Tibial nerve (tissue), 4 donors: ENCODE measurements around the gene CD300LD. TPM values are rescaled to one million over a fixed set of nuclear protein-coding genes. Genes with fewer than 3 reads are reported as not detected.
"Not testable (repeated sequence)": the region's sequence is repeated elsewhere in the genome, so short reads cannot be mapped to it uniquely, and the experiment has no call there.

Source experiments
- DNase-seq, 2 donors: peaks; one replicate each; pipeline ENCODE4 v3.0.0-alpha.2; 2019; ENCODE audit warnings: low spot score in 2 of 2
- H3K27ac ChIP-seq, 4 donors: fragments of 200-600 bp; sonication (generic) in 3 of 4; one replicate each; pipeline ENCODE4 v1.5.1; 2017 to 2019; ENCODE audit warnings: mild to moderate bottlenecking in 1 of 4
- H3K27me3 ChIP-seq, 2 donors: fragments of 200-600 bp; sonication (generic) in 1 of 2; one replicate each; pipeline versions ENCODE4 v1.5.1 to v1.6.0; 2017 to 2019
- H3K36me3 ChIP-seq, 3 donors: fragments of 200-600 bp; sonication (generic); one replicate each; pipeline ENCODE4 v1.5.1; 2018 to 2019
- H3K4me1 ChIP-seq, 4 donors: fragments of 200-600 bp; sonication (generic) in 3 of 4; one replicate each; pipeline ENCODE4 v1.5.1; 2017 to 2019
- H3K4me3 ChIP-seq, 4 donors: fragments of 200-600 bp; sonication (generic) in 3 of 4; one replicate each; pipeline ENCODE4 v1.5.1; 2017 to 2019; ENCODE audit warnings: mild to moderate bottlenecking in 1 of 4, moderate library complexity in 1 of 4
- H3K9me3 ChIP-seq, 4 donors: fragments of 200-600 bp; sonication (generic) in 3 of 4; one replicate each; pipeline ENCODE4 v1.5.1; 2017 to 2019
- CTCF ChIP-seq, 5 experiments: fragments of 200-600 bp in 3 of 5; fragments of 450-650 bp in 2 of 5; sonication (generic) in 3 of 5; IDR thresholded peaks; one replicate each; pipeline ENCODE4 v1.5.1; 2016 to 2019; ENCODE audit warnings: antibody characterized with exemption in 5 of 5, mild to moderate bottlenecking in 3 of 5, moderate library complexity in 2 of 5
- EP300 ChIP-seq, 2 donors: sonication (generic); formaldehyde crosslinking; IDR thresholded peaks; one replicate each; pipeline ENCODE4 v1.6.1; 2017; ENCODE audit warnings: antibody characterized with exemption in 2 of 2, mild to moderate bottlenecking in 1 of 2
- POLR2A ChIP-seq, 2 donors: fragments of 450-650 bp; IDR thresholded peaks; one replicate each; pipeline ENCODE4 v1.6.1; 2017; ENCODE audit warnings: antibody characterized with exemption in 2 of 2, mild to moderate bottlenecking in 2 of 2, moderate library complexity in 2 of 2
- WGBS, 2 donors: methylation state at CpG; one replicate each; pipeline ENCODE4 v1.1.5; 2018; 5-methylcytosine and 5-hydroxymethylcytosine counted together
- total RNA-seq, 4 donors: library from RNA; depleted of rRNA; stranded (reverse); fragments of >200 nt; gene quantifications; one replicate each; pipeline ENCODE4 v1.1.0, GENCODE V29; 2016

Gene CD300LD
- total RNA-seq, 4 donors from 2014 or later: not detected

- WGBS, 2 donors: 55 to 58% methylated on average over 11 of the region's 11 CpGs
- TF ChIP-seq CTCF (IDR thresholded peaks at IDR 0.05) (no peak), POLR2A (IDR thresholded peaks at IDR 0.05) (no peak), EP300 (IDR thresholded peaks at IDR 0.05) (no peak)
These were observed 45.2 kb upstream of the CD300LD start for GRCh38 chr17:74637265-74637664.

GRCh38 chr17:74636541-74637085 is 44.5 kb upstream of the CD300LD start:
- H3K27ac ChIP-seq, H3K4me3 ChIP-seq, H3K9me3 ChIP-seq, H3K36me3 ChIP-seq, H3K4me1 ChIP-seq, H3K27me3 ChIP-seq, DNase-seq: not testable (repeated sequence)
- WGBS, 2 donors: 63 to 67% methylated on average over 10 of the region's 10 CpGs

More at GRCh38 chr17:74637265-74637664, 45.2 kb upstream of the CD300LD start:
- Histone ChIP-seq H3K36me3 (no peaks in the 10 kb centered on the region), H3K4me3 (no peak overlapping the region), H3K27me3 (peaks cover 0 to 8% of the 10 kb centered on the region in 2 donors), H3K27ac (no peak overlapping the region), H3K4me1 (peaks cover 0 to 1% (median 0%) of the 10 kb centered on the region in 4 donors), H3K9me3 (no peaks in the 10 kb centered on the region)
- DNase-seq: no peak

- 33 to 47% methylated on average over 13 of the region's 13 CpGs for WGBS, 2 donors
- DNase-seq: no peak
- Histone ChIP-seq H3K4me3 (no peak overlapping the region), H3K9me3 (no peaks in the 10 kb centered on the region), H3K27ac (no peak overlapping the region), H3K27me3 (peaks cover 0 to 8% of the 10 kb centered on the region in 2 donors), H3K36me3 (no peaks in the 10 kb centered on the region), H3K4me1 (peaks cover 0 to 9% (median 0%) of the 10 kb centered on the region in 4 donors)
- no peak for TF ChIP-seq EP300 (IDR thresholded peaks at IDR 0.05)
- TF ChIP-seq CTCF (IDR thresholded peaks at IDR 0.05): no peak
- TF ChIP-seq POLR2A (IDR thresholded peaks at IDR 0.05): no peak
These were observed 43.3 kb upstream of the CD300LD start for GRCh38 chr17:74635418-74635817.

- H3K9me3 ChIP-seq: peaks cover 0 to 7% (median 0%) of the 10 kb centered on the region in 4 donors
- DNase-seq: no peak
- WGBS, 2 donors: 79 to 85% methylated on average over 8 of the region's 8 CpGs
These were observed 41.2 kb upstream of the CD300LD start for GRCh38 chr17:74633326-74633725.

GRCh38 chr17:74632617-74633016 is 40.5 kb upstream of the CD300LD start:
- H3K36me3 ChIP-seq: no peaks in the 10 kb centered on the region
- peaks cover 0 to 7% (median 0%) of the 10 kb centered on the region in 4 donors for H3K9me3 ChIP-seq
- peaks cover 0 to 9% (median 0%) of the 10 kb centered on the region in 4 donors for H3K4me1 ChIP-seq
- TF ChIP-seq POLR2A (IDR thresholded peaks at IDR 0.05): no peak
- no peak for DNase-seq
- peaks cover 0 to 8% of the 10 kb centered on the region in 2 donors for H3K27me3 ChIP-seq
- 85% methylated on average over 9 of the region's 9 CpGs for WGBS, 2 donors
- no peak overlapping the region for H3K27ac ChIP-seq
- no peak overlapping the region for H3K4me3 ChIP-seq

More at GRCh38 chr17:74633326-74633725, 41.2 kb upstream of the CD300LD start:
- H3K27ac ChIP-seq: no peak overlapping the region
- H3K4me1 ChIP-seq: peaks cover 0 to 9% (median 0%) of the 10 kb centered on the region in 4 donors
- TF ChIP-seq POLR2A (IDR thresholded peaks at IDR 0.05) (no peak), CTCF (IDR thresholded peaks at IDR 0.05) (no peak), EP300 (IDR thresholded peaks at IDR 0.05) (no peak)
- no peaks in the 10 kb centered on the region for H3K36me3 ChIP-seq
- peaks cover 0 to 8% of the 10 kb centered on the region in 2 donors for H3K27me3 ChIP-seq
- H3K4me3 ChIP-seq: no peak overlapping the region

- Histone ChIP-seq H3K9me3 (peaks cover 0 to 10% (median 0%) of the 10 kb centered on the region in 4 donors), H3K36me3 (no peaks in the 10 kb centered on the region), H3K4me3 (no peak overlapping the region), H3K27me3 (peaks cover 0 to 8% of the 10 kb centered on the region in 2 donors), H3K27ac (no peak overlapping the region), H3K4me1 (peaks cover 0 to 9% (median 0%) of the 10 kb centered on the region in 4 donors)
- TF ChIP-seq EP300 (IDR thresholded peaks at IDR 0.05): peak in 1 of 2 donors; percentile 35
- no peak for TF ChIP-seq CTCF (IDR thresholded peaks at IDR 0.05)
- 34 to 35% methylated on average over 14 of the region's 14 CpGs for WGBS, 2 donors
- no peak for DNase-seq
These were observed 39.7 kb upstream of the CD300LD start for GRCh38 chr17:74631468-74632450.

GRCh38 chr17:74630251-74630650 is 38.2 kb upstream of the CD300LD start:
- 87 to 90% methylated on average over 14 of the region's 14 CpGs for WGBS, 2 donors
- not testable (repeated sequence) for H3K27me3 ChIP-seq, H3K36me3 ChIP-seq, H3K27ac ChIP-seq, H3K4me3 ChIP-seq, DNase-seq, H3K4me1 ChIP-seq
- H3K9me3 ChIP-seq: peaks cover 0 to 18% (median 0%) of the 10 kb centered on the region in 4 donors
